Muscle layer of duodenum (tissue), 2 donors: ENCODE data around the gene SAMD4A.
A peak's percentile ranks its signal among the peaks of the same experiment; 100 is the strongest.

Source experiments
- H3K27ac ChIP-seq: one replicate; pipeline ENCODE4 v1.7.0; 2013; ENCODE audit warnings: mild to moderate bottlenecking, low read length
- H3K27me3 ChIP-seq: one replicate; pipeline ENCODE4 v1.7.0; 2013; ENCODE audit warnings: low read depth, mild to moderate bottlenecking, control low read depth, low read length
- H3K36me3 ChIP-seq, 2 donors: one replicate each; pipeline ENCODE4 v1.7.0; 2013; ENCODE audit warnings: low read length in 2 of 2, control low read depth in 1 of 2, mild to moderate bottlenecking in 1 of 2; ENCODE audit not compliant: insufficient read depth in 2 of 2, control insufficient read depth in 1 of 2
- H3K4me1 ChIP-seq, 2 donors: one replicate each; pipeline ENCODE4 v1.7.0; 2013; ENCODE audit warnings: low read length in 2 of 2, mild to moderate bottlenecking in 2 of 2, control low read depth in 1 of 2, moderate library complexity in 1 of 2; ENCODE audit not compliant: insufficient read depth in 2 of 2, control insufficient read depth in 1 of 2
- H3K4me3 ChIP-seq, 2 donors: one replicate each; pipeline ENCODE4 v1.7.0; 2013; ENCODE audit warnings: low read length in 2 of 2, low read depth in 1 of 2, mild to moderate bottlenecking in 1 of 2
- H3K9me3 ChIP-seq, 2 donors: one replicate each; pipeline ENCODE4 v1.7.0; 2013; ENCODE audit warnings: low read length in 2 of 2, control low read depth in 1 of 2, mild to moderate bottlenecking in 1 of 2; ENCODE audit not compliant: control insufficient read depth in 1 of 2
- donor health status: healthy.

The SAMD4A gene

GRCh38 chr14:54709867-54710266, 142.9 kb downstream of the SAMD4A start:
- H3K36me3 ChIP-seq = no peaks in the 10 kb centered on the region
- no peaks in the 10 kb centered on the region for H3K9me3 ChIP-seq
- peaks cover 10 to 21% of the 10 kb centered on the region in 2 donors for H3K4me1 ChIP-seq
- no peak overlapping the region for H3K27ac ChIP-seq
- no peak overlapping the region for H3K4me3 ChIP-seq
- no peaks in the 10 kb centered on the region for H3K27me3 ChIP-seq

GRCh38 chr14:54711312-54711711, 144.4 kb downstream of the SAMD4A start:
- peaks cover 10 to 35% of the 10 kb centered on the region in 2 donors for H3K4me1 ChIP-seq
- H3K27ac ChIP-seq = no peak overlapping the region
- no peaks in the 10 kb centered on the region for H3K9me3 ChIP-seq

GRCh38 chr14:54711812-54712464, 145.0 kb downstream of the SAMD4A start:
- no peaks in the 10 kb centered on the region for H3K9me3 ChIP-seq
- H3K4me3 ChIP-seq = no peak overlapping the region
- no peaks in the 10 kb centered on the region for H3K36me3 ChIP-seq
- peaks cover 10 to 35% of the 10 kb centered on the region in 2 donors for H3K4me1 ChIP-seq
- H3K27me3 ChIP-seq = no peaks in the 10 kb centered on the region
- peak overlapping the region; percentile 64 for H3K27ac ChIP-seq

More at GRCh38 chr14:54711312-54711711, 144.4 kb downstream of the SAMD4A start:
- Histone ChIP-seq H3K27me3 (no peaks in the 10 kb centered on the region), H3K4me3 (no peak overlapping the region), H3K36me3 (no peaks in the 10 kb centered on the region)

- no peaks in the 10 kb centered on the region for H3K36me3 ChIP-seq
- H3K4me3 ChIP-seq = no peak overlapping the region
- H3K27ac ChIP-seq = peak overlapping the region; percentile 64
- no peaks in the 10 kb centered on the region for H3K27me3 ChIP-seq
- peaks cover 10 to 40% of the 10 kb centered on the region in 2 donors for H3K4me1 ChIP-seq
- H3K9me3 ChIP-seq = no peaks in the 10 kb centered on the region
Measured at GRCh38 chr14:54712465-54713200, 145.7 kb downstream of the SAMD4A start.

- Histone ChIP-seq H3K36me3 (no peaks in the 10 kb centered on the region), H3K27ac (peak overlapping the region; percentile 64), H3K27me3 (no peaks in the 10 kb centered on the region), H3K9me3 (no peaks in the 10 kb centered on the region), H3K4me1 (peaks cover 10 to 41% of the 10 kb centered on the region in 2 donors), H3K4me3 (no peak overlapping the region)
Measured at GRCh38 chr14:54713379-54713778, 146.5 kb downstream of the SAMD4A start.

- Histone ChIP-seq H3K27ac (no peak overlapping the region), H3K27me3 (no peaks in the 10 kb centered on the region), H3K36me3 (no peaks in the 10 kb centered on the region)
Measured at GRCh38 chr14:54715239-54715638, 148.3 kb downstream of the SAMD4A start.

GRCh38 chr14:54715811-54716210, 148.9 kb downstream of the SAMD4A start:
- Histone ChIP-seq H3K36me3 (no peaks in the 10 kb centered on the region), H3K9me3 (no peaks in the 10 kb centered on the region), H3K4me1 (peaks cover 10 to 41% of the 10 kb centered on the region in 2 donors), H3K4me3 (no peak overlapping the region), H3K27me3 (no peaks in the 10 kb centered on the region), H3K27ac (no peak overlapping the region)

More at GRCh38 chr14:54715239-54715638, 148.3 kb downstream of the SAMD4A start:
- Histone ChIP-seq H3K9me3 (no peaks in the 10 kb centered on the region), H3K4me1 (peaks cover 10 to 41% of the 10 kb centered on the region in 2 donors), H3K4me3 (no peak overlapping the region)

- Histone ChIP-seq H3K27ac (no peak overlapping the region), H3K36me3 (no peaks in the 10 kb centered on the region), H3K27me3 (no peaks in the 10 kb centered on the region), H3K4me1 (peaks cover 10 to 38% of the 10 kb centered on the region in 2 donors), H3K9me3 (no peaks in the 10 kb centered on the region), H3K4me3 (no peak overlapping the region)
Measured at GRCh38 chr14:54716862-54717261, 149.9 kb downstream of the SAMD4A start.

GRCh38 chr14:54718046-54718445, 151.1 kb downstream of the SAMD4A start:
- H3K4me1 ChIP-seq = peaks cover 4 to 27% of the 10 kb centered on the region in 2 donors

GRCh38 chr14:54719406-54719805, 152.5 kb downstream of the SAMD4A start:
- H3K4me3 ChIP-seq = no peak overlapping the region
- H3K9me3 ChIP-seq = no peaks in the 10 kb centered on the region
- no peak overlapping the region for H3K27ac ChIP-seq
- H3K36me3 ChIP-seq = no peaks in the 10 kb centered on the region
- peaks cover 0 to 23% of the 10 kb centered on the region in 2 donors for H3K4me1 ChIP-seq
- H3K27me3 ChIP-seq = no peaks in the 10 kb centered on the region

More at GRCh38 chr14:54718046-54718445, 151.1 kb downstream of the SAMD4A start:
- Histone ChIP-seq H3K27me3 (no peaks in the 10 kb centered on the region), H3K36me3 (no peaks in the 10 kb centered on the region), H3K27ac (no peak overlapping the region), H3K9me3 (no peaks in the 10 kb centered on the region), H3K4me3 (no peak overlapping the region)

- peaks cover 0 to 9% of the 10 kb centered on the region in 2 donors for H3K4me1 ChIP-seq
- H3K27ac ChIP-seq = no peak overlapping the region
Measured at GRCh38 chr14:54722791-54723432, 156.0 kb downstream of the SAMD4A start.

More at GRCh38 chr14:54722791-54723432, 156.0 kb downstream of the SAMD4A start:
- Histone ChIP-seq H3K4me3 (no peak overlapping the region), H3K27me3 (no peaks in the 10 kb centered on the region), H3K9me3 (no peaks in the 10 kb centered on the region), H3K36me3 (no peaks in the 10 kb centered on the region)
